Ishikawa (cell line): ENCODE results near the gene VGLL3.

Experiments used
- CEBPB ChIP-seq: IDR thresholded peaks from 2 replicates; pipeline ENCODE4 v1.6.1; 2012
- CREB1 ChIP-seq: IDR thresholded peaks from 2 replicates; pipeline ENCODE4 v1.6.1; 2012; ENCODE audit warnings: low read depth
- EGR1 ChIP-seq: IDR thresholded peaks from 2 replicates; pipeline ENCODE4 v1.6.1; 2012
- EP300 ChIP-seq: IDR thresholded peaks from 2 replicates; pipeline ENCODE4 v1.6.1; 2012; ENCODE audit warnings: borderline replicate concordance
- FOXM1 ChIP-seq: IDR thresholded peaks from 2 replicates; pipeline ENCODE4 v1.6.1; 2012; ENCODE audit warnings: low read depth, borderline replicate concordance
- NFIC ChIP-seq: IDR thresholded peaks from 2 replicates; pipeline ENCODE4 v1.6.1; 2012
- RAD21 ChIP-seq: IDR thresholded peaks from 2 replicates; pipeline ENCODE4 v1.6.1; 2012; ENCODE audit warnings: low read depth
- TAF1 ChIP-seq: IDR thresholded peaks from 2 replicates; pipeline ENCODE4 v1.6.1; 2012; ENCODE audit warnings: low read depth, mild to moderate bottlenecking
- TCF12 ChIP-seq: IDR thresholded peaks from 2 replicates; pipeline ENCODE4 v1.6.1; 2012; ENCODE audit warnings: low read depth
- TEAD4 ChIP-seq: IDR thresholded peaks from 2 replicates; pipeline ENCODE4 v1.6.1; 2012
- YY1 ChIP-seq: IDR thresholded peaks from 2 replicates; pipeline ENCODE4 v1.6.1; 2012; ENCODE audit warnings: low read depth
- ZBTB7A ChIP-seq: IDR thresholded peaks from 2 replicates; pipeline ENCODE4 v1.6.1; 2012; ENCODE audit warnings: low read depth
- TF ChIP-seq, protein P1 (sequence below): IDR thresholded peaks from 2 replicates; pipeline ENCODE4 v1.6.1; 2012
- TF ChIP-seq, protein P2 (sequence below): IDR thresholded peaks from 2 replicates; pipeline ENCODE4 v1.6.1; 2012
- TF ChIP-seq, protein P3 (sequence below): IDR thresholded peaks from 2 replicates; pipeline ENCODE4 v1.6.1; 2012; ENCODE audit warnings: low read depth, mild to moderate bottlenecking

VGLL3 gene

DNA sequence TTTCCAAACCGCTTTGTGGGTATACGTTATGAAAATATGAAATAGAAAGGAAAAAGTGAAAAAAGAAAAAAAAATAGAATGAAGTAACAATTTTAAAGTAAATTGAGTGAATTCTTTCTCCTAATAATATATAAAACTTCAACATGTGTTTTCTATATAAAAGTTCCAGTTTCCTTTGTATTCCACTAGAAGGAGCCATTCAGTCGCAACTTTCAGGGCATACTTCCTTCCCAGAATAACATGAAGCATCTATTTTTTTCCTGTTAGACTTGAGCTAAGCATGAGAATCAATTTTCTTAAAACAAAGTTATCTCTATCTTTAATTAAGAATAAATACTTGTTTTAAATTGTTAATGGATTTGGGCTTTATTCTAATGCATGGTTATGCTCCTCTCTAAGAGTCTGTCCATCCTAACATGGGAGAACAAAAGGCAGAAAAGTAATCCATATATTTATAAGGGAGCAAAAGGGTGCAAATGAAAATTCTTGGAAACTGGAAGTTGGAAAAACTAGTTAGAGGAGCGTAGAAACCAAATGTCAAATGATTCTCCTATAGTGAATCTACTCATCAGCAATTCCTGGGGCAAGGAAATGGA lies 16.0 kb upstream of the VGLL3 start:
- TF ChIP-seq RAD21 = 0 out of 2 replicates have a peak, but pooled peaks have one; percentile 9
- TF ChIP-seq TEAD4 = no peak

DNA sequence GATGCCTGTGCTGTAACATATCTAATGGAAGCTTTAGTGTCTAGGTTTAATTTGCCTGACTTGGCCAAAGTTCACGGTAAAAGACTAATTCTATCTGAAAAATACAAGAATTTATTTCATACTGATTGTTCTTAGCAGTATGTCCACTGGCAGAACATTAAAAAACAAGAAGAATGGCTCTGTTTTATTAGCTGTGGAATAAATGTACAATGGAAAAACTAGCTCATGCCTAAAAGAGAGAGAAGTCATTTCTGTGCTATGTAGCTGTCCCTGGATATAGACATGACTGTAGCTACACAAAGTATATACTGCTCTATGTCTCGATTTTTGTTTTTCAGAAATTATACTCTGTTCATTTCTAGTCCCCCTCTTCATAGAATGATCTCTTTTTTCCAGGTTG lies 13.9 kb upstream of the VGLL3 start:
- TF ChIP-seq TAF1 (no peak), EGR1 (no peak)

DNA sequence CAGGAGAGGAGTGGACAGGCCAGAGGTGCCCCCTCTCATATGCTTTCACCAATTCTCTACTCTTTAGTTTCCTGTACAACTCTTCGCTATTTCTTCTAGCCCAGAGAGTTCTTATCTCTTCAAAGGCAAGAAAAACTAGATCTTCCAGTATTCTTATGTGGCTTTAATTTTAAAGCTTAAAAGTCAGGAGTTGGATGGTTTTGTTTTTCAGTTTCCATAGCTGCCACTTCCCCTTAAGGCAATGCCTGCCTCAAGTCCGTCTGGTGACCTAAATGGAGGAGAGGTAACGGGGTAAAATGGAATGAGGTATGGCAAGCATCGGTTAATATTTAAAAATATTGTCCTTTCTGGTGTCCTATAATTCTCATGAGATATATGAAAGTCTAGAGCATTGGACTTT lies 11.4 kb upstream of the VGLL3 start:
- no peak for TF ChIP-seq YY1
- no peak for TF ChIP-seq CREB1
- no peak for TF ChIP-seq EP300
- TF ChIP-seq, protein P1, sequence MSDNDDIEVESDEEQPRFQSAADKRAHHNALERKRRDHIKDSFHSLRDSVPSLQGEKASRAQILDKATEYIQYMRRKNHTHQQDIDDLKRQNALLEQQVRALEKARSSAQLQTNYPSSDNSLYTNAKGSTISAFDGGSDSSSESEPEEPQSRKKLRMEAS = no peak
- TF ChIP-seq TCF12 = no peak
- no peak for TF ChIP-seq ZBTB7A
- TF ChIP-seq FOXM1 = no peak
- no peak for TF ChIP-seq CEBPB
- TF ChIP-seq NFIC = no peak
- TF ChIP-seq, protein P2, sequence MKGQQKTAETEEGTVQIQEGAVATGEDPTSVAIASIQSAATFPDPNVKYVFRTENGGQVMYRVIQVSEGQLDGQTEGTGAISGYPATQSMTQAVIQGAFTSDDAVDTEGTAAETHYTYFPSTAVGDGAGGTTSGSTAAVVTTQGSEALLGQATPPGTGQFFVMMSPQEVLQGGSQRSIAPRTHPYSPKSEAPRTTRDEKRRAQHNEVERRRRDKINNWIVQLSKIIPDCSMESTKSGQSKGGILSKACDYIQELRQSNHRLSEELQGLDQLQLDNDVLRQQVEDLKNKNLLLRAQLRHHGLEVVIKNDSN = no peak
- no peak for TF ChIP-seq TAF1
- TF ChIP-seq, protein P3, sequence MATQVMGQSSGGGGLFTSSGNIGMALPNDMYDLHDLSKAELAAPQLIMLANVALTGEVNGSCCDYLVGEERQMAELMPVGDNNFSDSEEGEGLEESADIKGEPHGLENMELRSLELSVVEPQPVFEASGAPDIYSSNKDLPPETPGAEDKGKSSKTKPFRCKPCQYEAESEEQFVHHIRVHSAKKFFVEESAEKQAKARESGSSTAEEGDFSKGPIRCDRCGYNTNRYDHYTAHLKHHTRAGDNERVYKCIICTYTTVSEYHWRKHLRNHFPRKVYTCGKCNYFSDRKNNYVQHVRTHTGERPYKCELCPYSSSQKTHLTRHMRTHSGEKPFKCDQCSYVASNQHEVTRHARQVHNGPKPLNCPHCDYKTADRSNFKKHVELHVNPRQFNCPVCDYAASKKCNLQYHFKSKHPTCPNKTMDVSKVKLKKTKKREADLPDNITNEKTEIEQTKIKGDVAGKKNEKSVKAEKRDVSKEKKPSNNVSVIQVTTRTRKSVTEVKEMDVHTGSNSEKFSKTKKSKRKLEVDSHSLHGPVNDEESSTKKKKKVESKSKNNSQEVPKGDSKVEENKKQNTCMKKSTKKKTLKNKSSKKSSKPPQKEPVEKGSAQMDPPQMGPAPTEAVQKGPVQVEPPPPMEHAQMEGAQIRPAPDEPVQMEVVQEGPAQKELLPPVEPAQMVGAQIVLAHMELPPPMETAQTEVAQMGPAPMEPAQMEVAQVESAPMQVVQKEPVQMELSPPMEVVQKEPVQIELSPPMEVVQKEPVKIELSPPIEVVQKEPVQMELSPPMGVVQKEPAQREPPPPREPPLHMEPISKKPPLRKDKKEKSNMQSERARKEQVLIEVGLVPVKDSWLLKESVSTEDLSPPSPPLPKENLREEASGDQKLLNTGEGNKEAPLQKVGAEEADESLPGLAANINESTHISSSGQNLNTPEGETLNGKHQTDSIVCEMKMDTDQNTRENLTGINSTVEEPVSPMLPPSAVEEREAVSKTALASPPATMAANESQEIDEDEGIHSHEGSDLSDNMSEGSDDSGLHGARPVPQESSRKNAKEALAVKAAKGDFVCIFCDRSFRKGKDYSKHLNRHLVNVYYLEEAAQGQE = no peak

DNA sequence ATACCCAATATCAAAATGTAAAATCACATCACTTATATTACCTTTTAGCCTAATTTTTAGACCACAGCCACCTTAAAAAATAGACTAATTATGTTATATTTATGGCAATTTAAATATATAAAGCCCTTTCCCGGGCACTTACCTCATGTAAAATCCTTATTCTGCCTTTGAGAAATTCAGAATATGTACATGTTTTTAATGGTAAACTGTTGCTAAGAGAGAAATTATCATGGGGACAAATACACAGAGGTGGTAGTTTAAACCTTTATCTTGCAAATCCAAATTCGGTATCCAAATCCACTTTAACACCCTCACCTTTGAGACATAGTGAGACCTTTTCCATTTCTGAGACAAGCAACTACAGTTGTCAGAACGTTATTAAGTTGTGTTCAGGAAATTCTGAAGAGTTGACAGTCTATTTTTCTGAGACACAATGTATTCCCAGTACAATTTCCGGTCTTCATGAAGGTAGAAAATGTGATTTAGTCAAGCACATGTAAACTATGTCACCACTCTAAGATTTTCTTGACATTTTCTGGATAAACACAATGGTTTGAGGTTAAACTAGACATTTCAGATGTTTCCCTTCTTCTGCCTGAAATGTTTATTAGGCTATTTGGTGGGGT lies 10.6 kb upstream of the VGLL3 start:
- no peak for TF ChIP-seq YY1
- TF ChIP-seq EP300 = no peak
- no peak for TF ChIP-seq TCF12
- no peak for TF ChIP-seq TAF1
- no peak for TF ChIP-seq NFIC
- no peak for TF ChIP-seq FOXM1
- TF ChIP-seq, protein P1 = no peak
- TF ChIP-seq EGR1 = no peak
- TF ChIP-seq, protein P2 = no peak
- no peak for TF ChIP-seq TEAD4
- TF ChIP-seq RAD21 = no peak
- TF ChIP-seq CEBPB = no peak
- TF ChIP-seq ZBTB7A = no peak
- TF ChIP-seq, protein P3 = no peak
- TF ChIP-seq CREB1 = no peak

DNA sequence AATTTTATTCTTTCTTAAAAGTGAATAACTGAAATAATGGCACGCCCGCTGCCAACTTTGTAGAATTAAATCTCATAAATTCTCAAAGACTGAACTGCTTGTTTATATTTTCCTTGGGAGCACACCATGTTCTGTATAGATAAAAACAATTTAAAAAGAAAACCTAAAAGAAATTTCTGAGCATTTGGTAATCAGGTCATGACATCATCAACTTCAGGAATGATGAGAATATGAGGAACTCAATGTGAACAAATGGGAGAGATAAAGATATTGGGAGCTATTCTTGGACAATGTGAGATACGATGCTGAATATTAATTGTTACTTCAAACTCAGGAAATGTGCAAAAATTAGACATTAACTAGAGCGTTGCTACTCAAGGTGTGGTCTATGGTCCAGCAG lies 10.0 kb upstream of the VGLL3 start:
- TF ChIP-seq, protein P2 = no peak
- TF ChIP-seq CREB1 (no peak), EGR1 (no peak), YY1 (no peak), FOXM1 (no peak), TCF12 (no peak), TAF1 (no peak)
- TF ChIP-seq, protein P1 = no peak
- TF ChIP-seq, protein P3 = no peak
